GM23338 (cell line): ENCODE data around the gene SHISA6. TPM values are rescaled to one million over a fixed set of nuclear protein-coding genes. Genes with fewer than 3 reads are reported as not detected.

ENCODE experiments used
- ATAC-seq: fragments of 200-7000 bp; cut with Tn5 transposase; 3 replicates; pipeline ENCODE4 v1.9.1; 2020
- DNase-seq: peaks from one replicate; pipeline ENCODE4 v3.0.0-alpha.2; 2015; ENCODE audit warnings: low spot score
- H2AFZ ChIP-seq: fragments of 200-600 bp; sonication (generic); 2 replicates; pipeline ENCODE4 v1.8.0; 2016; ENCODE audit warnings: antibody characterized with exemption, mild to moderate bottlenecking, moderate library complexity
- H3F3A ChIP-seq: fragments of 200-600 bp; sonication (generic); replicated peaks from 2 replicates; pipeline ENCODE4 v1.8.0; 2017; ENCODE audit warnings: antibody characterized with exemption, mixed run types, low read depth
- H3K27ac ChIP-seq: fragments of 200-600 bp; sonication (generic); 2 replicates; pipeline ENCODE4 v1.6.1; 2016; ENCODE audit warnings: low read depth
- H3K27me3 ChIP-seq: fragments of 200-600 bp; sonication (generic); 2 replicates; pipeline ENCODE4 v1.8.0; 2016; ENCODE audit warnings: mild to moderate bottlenecking, mixed run types, moderate library complexity; ENCODE audit not compliant: insufficient read depth
- H3K36me3 ChIP-seq: fragments of 200-600 bp; sonication (generic); 2 replicates; pipeline ENCODE4 v1.8.0; 2016; ENCODE audit warnings: mild to moderate bottlenecking; ENCODE audit not compliant: insufficient read depth
- H3K4me1 ChIP-seq: fragments of 200-600 bp; sonication (generic); 2 replicates; pipeline ENCODE4 v1.8.0; 2016; ENCODE audit warnings: mild to moderate bottlenecking, moderate library complexity; ENCODE audit not compliant: insufficient read depth
- H3K4me2 ChIP-seq: fragments of 200-600 bp; sonication (generic); 2 replicates; pipeline ENCODE4 v1.7.1; 2017; ENCODE audit warnings: mixed run types
- H3K4me3 ChIP-seq: fragments of 200-600 bp; sonication (generic); 2 replicates; pipeline ENCODE4 v1.6.1; 2016; ENCODE audit warnings: mixed run types
- H3K79me2 ChIP-seq: fragments of 200-600 bp; sonication (generic); replicated peaks from 2 replicates; pipeline ENCODE4 v1.8.0; 2017; ENCODE audit warnings: mild to moderate bottlenecking; ENCODE audit not compliant: insufficient read depth
- H3K9me2 ChIP-seq: fragments of 200-600 bp; sonication (generic); 2 replicates; pipeline ENCODE4 v1.8.0; 2017; ENCODE audit not compliant: insufficient read depth
- H4K20me1 ChIP-seq: fragments of 200-600 bp; sonication (generic); replicated peaks from 2 replicates; pipeline ENCODE4 v1.8.0; 2017; ENCODE audit warnings: mild to moderate bottlenecking; ENCODE audit not compliant: insufficient read depth
- H3K27ac Mint-ChIP-seq: 2 replicates; pipeline ENCODE4 v1.8.0; 2020; ENCODE audit warnings: inconsistent platforms, mild to moderate bottlenecking, moderate library complexity, mixed read lengths
- H3K27me3 Mint-ChIP-seq: 3 replicates; pipeline ENCODE4 v1.8.0; 2022; ENCODE audit warnings: low read depth, mild to moderate bottlenecking, moderate library complexity, mixed read lengths, inconsistent platforms; ENCODE audit not compliant: insufficient read depth, poor library complexity
- H3K36me3 Mint-ChIP-seq: 3 replicates; pipeline ENCODE4 v1.8.0; 2021; ENCODE audit warnings: low read depth, mild to moderate bottlenecking, inconsistent platforms, moderate library complexity, mixed read lengths
- H3K4me1 Mint-ChIP-seq: 3 replicates; pipeline ENCODE4 v1.8.0; 2020; ENCODE audit warnings: mild to moderate bottlenecking, inconsistent platforms, mixed read lengths
- H3K4me3 Mint-ChIP-seq: 3 replicates; pipeline ENCODE4 v1.8.0; 2021; ENCODE audit warnings: moderate library complexity, mild to moderate bottlenecking, inconsistent platforms, mixed read lengths
- H3K9me3 Mint-ChIP-seq: 3 replicates; pipeline ENCODE4 v1.8.0; 2020; ENCODE audit warnings: moderate library complexity, mild to moderate bottlenecking, inconsistent platforms, mixed read lengths
- CREB1 ChIP-seq: fragments of 250-450 bp; sonication (Bioruptor Pico); IDR thresholded peaks from 2 replicates; pipeline ENCODE4 v1.5.0; 2020; ENCODE audit warnings: low read depth, mild to moderate bottlenecking, moderate library complexity
- EZH2 ChIP-seq: fragments of 200-600 bp; sonication (generic); IDR thresholded peaks from one replicate; pipeline ENCODE4 v1.8.0; 2017; ENCODE audit warnings: antibody characterized with exemption, mild to moderate bottlenecking, low read depth; ENCODE audit not compliant: unreplicated experiment
- EZH2phosphoT487 ChIP-seq: fragments of 200-600 bp; sonication (generic); IDR thresholded peaks from one replicate; pipeline ENCODE4 v1.8.1; 2018; ENCODE audit warnings: antibody characterized with exemption; ENCODE audit not compliant: unreplicated experiment
- JUNB ChIP-seq: IDR thresholded peaks from one replicate; pipeline ENCODE4 v1.6.1; 2016; ENCODE audit warnings: antibody characterized with exemption; ENCODE audit not compliant: unreplicated experiment
- NANOG ChIP-seq: IDR thresholded peaks from 2 replicates; pipeline ENCODE4 v1.6.1; 2016; ENCODE audit warnings: antibody characterized with exemption, borderline replicate concordance
- POLR2AphosphoS5 ChIP-seq: IDR thresholded peaks from 2 replicates; pipeline ENCODE4 v1.6.1; 2016; ENCODE audit warnings: antibody characterized with exemption, low read depth
- STAT1 ChIP-seq: IDR thresholded peaks from one replicate; pipeline ENCODE4 v1.6.1; 2016; ENCODE audit warnings: antibody characterized with exemption; ENCODE audit not compliant: unreplicated experiment
- ZNF114 ChIP-seq: fragments of 250-450 bp; sonication (Bioruptor Pico); IDR thresholded peaks from 2 replicates; pipeline ENCODE4 v1.5.0; 2020; ENCODE audit warnings: mild to moderate bottlenecking, moderate library complexity
- ZNF331 ChIP-seq: fragments of 250-450 bp; sonication (Bioruptor Pico); IDR thresholded peaks from 2 replicates; pipeline ENCODE4 v1.5.0; 2020; ENCODE audit warnings: low read depth, mild to moderate bottlenecking, moderate library complexity
- polyA plus RNA-seq: library from polyadenylated mRNA; unstranded; fragments of >200 nt; fragmentation: Nextera tagmentation; extraction: Ambion mirVana; gene quantifications from 2 replicates; pipeline ENCODE4 v1.2.1, GENCODE V29; 2016
- total RNA-seq: library from RNA; depleted of rRNA; stranded (reverse); fragments of >200 nt; shearing (Covaris generic); gene quantifications from 2 replicates; pipeline ENCODE4 v1.2.3, GENCODE V29; 2014
- TF ChIP-seq, protein P1 (sequence below): IDR thresholded peaks from one replicate; pipeline ENCODE4 v1.6.1; 2018; ENCODE audit warnings: antibody characterized with exemption; ENCODE audit not compliant: unreplicated experiment
- TF ChIP-seq, protein P2 (sequence below): IDR thresholded peaks from 2 replicates; pipeline ENCODE4 v1.6.1; 2016; ENCODE audit warnings: antibody characterized with exemption

SHISA6 gene
- total and polyA plus RNA-seq, 2 experiments from 2014 or later = 0.52 TPM; not detected in 1

GRCh38 chr17:11564589-11565380 is 323.8 kb downstream of the SHISA6 start:
- TF ChIP-seq EZH2phosphoT487 (no peak), NANOG (no peak), CREB1 (CRISPR knock-in tag) (no peak)
- TF ChIP-seq, protein P1, sequence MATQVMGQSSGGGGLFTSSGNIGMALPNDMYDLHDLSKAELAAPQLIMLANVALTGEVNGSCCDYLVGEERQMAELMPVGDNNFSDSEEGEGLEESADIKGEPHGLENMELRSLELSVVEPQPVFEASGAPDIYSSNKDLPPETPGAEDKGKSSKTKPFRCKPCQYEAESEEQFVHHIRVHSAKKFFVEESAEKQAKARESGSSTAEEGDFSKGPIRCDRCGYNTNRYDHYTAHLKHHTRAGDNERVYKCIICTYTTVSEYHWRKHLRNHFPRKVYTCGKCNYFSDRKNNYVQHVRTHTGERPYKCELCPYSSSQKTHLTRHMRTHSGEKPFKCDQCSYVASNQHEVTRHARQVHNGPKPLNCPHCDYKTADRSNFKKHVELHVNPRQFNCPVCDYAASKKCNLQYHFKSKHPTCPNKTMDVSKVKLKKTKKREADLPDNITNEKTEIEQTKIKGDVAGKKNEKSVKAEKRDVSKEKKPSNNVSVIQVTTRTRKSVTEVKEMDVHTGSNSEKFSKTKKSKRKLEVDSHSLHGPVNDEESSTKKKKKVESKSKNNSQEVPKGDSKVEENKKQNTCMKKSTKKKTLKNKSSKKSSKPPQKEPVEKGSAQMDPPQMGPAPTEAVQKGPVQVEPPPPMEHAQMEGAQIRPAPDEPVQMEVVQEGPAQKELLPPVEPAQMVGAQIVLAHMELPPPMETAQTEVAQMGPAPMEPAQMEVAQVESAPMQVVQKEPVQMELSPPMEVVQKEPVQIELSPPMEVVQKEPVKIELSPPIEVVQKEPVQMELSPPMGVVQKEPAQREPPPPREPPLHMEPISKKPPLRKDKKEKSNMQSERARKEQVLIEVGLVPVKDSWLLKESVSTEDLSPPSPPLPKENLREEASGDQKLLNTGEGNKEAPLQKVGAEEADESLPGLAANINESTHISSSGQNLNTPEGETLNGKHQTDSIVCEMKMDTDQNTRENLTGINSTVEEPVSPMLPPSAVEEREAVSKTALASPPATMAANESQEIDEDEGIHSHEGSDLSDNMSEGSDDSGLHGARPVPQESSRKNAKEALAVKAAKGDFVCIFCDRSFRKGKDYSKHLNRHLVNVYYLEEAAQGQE = no peak
- TF ChIP-seq, protein P2, sequence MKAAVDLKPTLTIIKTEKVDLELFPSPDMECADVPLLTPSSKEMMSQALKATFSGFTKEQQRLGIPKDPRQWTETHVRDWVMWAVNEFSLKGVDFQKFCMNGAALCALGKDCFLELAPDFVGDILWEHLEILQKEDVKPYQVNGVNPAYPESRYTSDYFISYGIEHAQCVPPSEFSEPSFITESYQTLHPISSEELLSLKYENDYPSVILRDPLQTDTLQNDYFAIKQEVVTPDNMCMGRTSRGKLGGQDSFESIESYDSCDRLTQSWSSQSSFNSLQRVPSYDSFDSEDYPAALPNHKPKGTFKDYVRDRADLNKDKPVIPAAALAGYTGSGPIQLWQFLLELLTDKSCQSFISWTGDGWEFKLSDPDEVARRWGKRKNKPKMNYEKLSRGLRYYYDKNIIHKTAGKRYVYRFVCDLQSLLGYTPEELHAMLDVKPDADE = no peak
- Histone ChIP-seq H4K20me1 (no peaks in the 10 kb centered on the region), H3K4me3 (no peak overlapping the region), H3K79me2 (no peaks in the 10 kb centered on the region), H3K27me3 (no peaks in the 10 kb centered on the region), H2AFZ (no peak overlapping the region), H3K4me2 (no peak overlapping the region), H3K36me3 (peaks cover 6% of the 10 kb centered on the region; the same call in 1 of the 2 replicates), H3K27ac (no peak overlapping the region), H3K9me2 (no peaks in the 10 kb centered on the region), H3K4me1 (no peaks in the 10 kb centered on the region), H3F3A (no peaks in the 10 kb centered on the region)
- H3K9me3 Mint-ChIP-seq = peaks cover 97% of the 10 kb centered on the region
- ATAC-seq (no peak), DNase-seq (no peak)
- H3K36me3 Mint-ChIP-seq = peaks cover 65% of the 10 kb centered on the region
- no peaks in the 10 kb centered on the region for H3K4me1 Mint-ChIP-seq
- no peak overlapping the region for H3K27ac Mint-ChIP-seq
- H3K4me3 Mint-ChIP-seq = no peak overlapping the region
- H3K27me3 Mint-ChIP-seq = peaks cover 5% of the 10 kb centered on the region

- Mint-ChIP-seq H3K4me1 (no peaks in the 10 kb centered on the region), H3K36me3 (peaks cover 67% of the 10 kb centered on the region), H3K4me3 (no peak overlapping the region), H3K27me3 (peaks cover 3% of the 10 kb centered on the region), H3K27ac (no peak overlapping the region), H3K9me3 (peaks cover 97% of the 10 kb centered on the region)
- Histone ChIP-seq H3K4me2 (no peak overlapping the region), H3K4me1 (no peaks in the 10 kb centered on the region), H3K27me3 (no peaks in the 10 kb centered on the region), H3K9me2 (no peaks in the 10 kb centered on the region), H3K36me3 (peaks cover 6% of the 10 kb centered on the region; the same call in 1 of the 2 replicates), H3F3A (no peaks in the 10 kb centered on the region), H3K79me2 (no peaks in the 10 kb centered on the region), H3K27ac (no peak overlapping the region), H4K20me1 (no peaks in the 10 kb centered on the region), H2AFZ (no peak overlapping the region), H3K4me3 (no peak overlapping the region)
- DNase-seq (no peak), ATAC-seq (no peak)
- no peak for TF ChIP-seq JUNB
- TF ChIP-seq CREB1 (CRISPR knock-in tag) = no peak
- no peak for TF ChIP-seq EZH2
- TF ChIP-seq NANOG = no peak
- no peak for TF ChIP-seq ZNF331
- TF ChIP-seq, protein P1 = no peak
- TF ChIP-seq STAT1 = no peak
- TF ChIP-seq POLR2AphosphoS5 = no peak
- TF ChIP-seq, protein P2 = no peak
- TF ChIP-seq EZH2phosphoT487 = no peak
- TF ChIP-seq ZNF114 = no peak
Measured at GRCh38 chr17:11565591-11565990, 324.6 kb downstream of the SHISA6 start.
